ENCODE measurements around the gene ZNF765.
"Not testable (repeated sequence)": the region's sequence is repeated elsewhere in the genome, so short reads cannot be mapped to it uniquely, and the experiment has no call there.

GRCh38 chr19:53397918-53398317 lies 3.0 kb downstream of the ZNF765 start:
- not testable (repeated sequence) for TF ChIP-seq EZH2 (IDR thresholded peaks at IDR 0.05; ENCODE audit: insufficient read depth, poor library complexity, severe bottlenecking); EZH2phosphoT487 (IDR thresholded peaks at IDR 0.05; ENCODE audit: insufficient read depth, low read depth)

Measured in GM23248 (cell line).